SJCRH30 (cell line): ENCODE measurements around the gene FAM234B. TPM values are rescaled to one million over a fixed set of nuclear protein-coding genes. Genes with fewer than 3 reads are reported as not detected.

Experiments used
- DNase-seq, 2 experiments: peaks; one replicate each; pipeline ENCODE4 v3.0.0-alpha.2; 2015 to 2020
- H3K27ac ChIP-seq: fragments of 250-450 bp; sonication (Bioruptor Pico); 2 replicates; pipeline ENCODE4 v1.5.1; 2020; ENCODE audit warnings: mild to moderate bottlenecking, moderate library complexity
- H3K27me3 ChIP-seq: fragments of 250-450 bp; sonication (Bioruptor Pico); 2 replicates; pipeline ENCODE4 v1.5.1; 2020; ENCODE audit warnings: mild to moderate bottlenecking, moderate library complexity
- H3K36me3 ChIP-seq: fragments of 250-450 bp; sonication (Bioruptor Pico); 2 replicates; pipeline ENCODE4 v1.5.1; 2020; ENCODE audit warnings: mild to moderate bottlenecking, moderate library complexity
- H3K4me1 ChIP-seq: fragments of 250-450 bp; sonication (Bioruptor Pico); 2 replicates; pipeline ENCODE4 v1.5.1; 2020; ENCODE audit warnings: mild to moderate bottlenecking, moderate library complexity
- H3K4me3 ChIP-seq: fragments of 250-450 bp; sonication (Bioruptor Pico); 2 replicates; pipeline ENCODE4 v1.5.1; 2020; ENCODE audit warnings: mild to moderate bottlenecking, moderate library complexity
- H3K9me3 ChIP-seq: fragments of 250-450 bp; sonication (Bioruptor Pico); replicated peaks from 2 replicates; pipeline ENCODE4 v1.5.1; 2020; ENCODE audit warnings: mild to moderate bottlenecking, moderate library complexity
- total RNA-seq: library from RNA; depleted of rRNA; stranded (reverse); fragments of >200 nt; shearing (Covaris generic); gene quantifications from 2 replicates; pipeline ENCODE4 v1.2.3, GENCODE V29; 2014

The FAM234B gene
- total RNA-seq, 1 experiment from 2014 or later, result 9.1 TPM

DNA sequence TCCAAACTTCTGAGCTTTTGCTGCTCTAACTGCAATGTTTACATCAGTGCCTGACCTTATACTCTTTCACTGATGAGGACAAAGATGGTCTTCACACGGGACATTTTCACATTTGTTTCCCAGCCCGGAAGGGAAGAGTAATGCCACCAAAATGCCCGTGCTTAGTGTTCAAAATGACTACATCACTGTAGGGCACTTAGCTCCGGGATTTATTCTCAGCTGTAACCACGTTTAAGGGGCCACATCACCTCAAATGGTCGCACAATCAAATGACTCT, 56.4 kb downstream of the FAM234B start:
- peak overlapping the region; percentile 70 for H3K4me3 ChIP-seq
- H3K4me1 ChIP-seq, result peaks cover 39% of the 10 kb centered on the region
- H3K27ac ChIP-seq, result peak overlapping the region; percentile 92
- no peaks in the 10 kb centered on the region for H3K36me3 ChIP-seq
- no peak for DNase-seq
- H3K27me3 ChIP-seq, result no peaks in the 10 kb centered on the region
- no peaks in the 10 kb centered on the region for H3K9me3 ChIP-seq

DNA sequence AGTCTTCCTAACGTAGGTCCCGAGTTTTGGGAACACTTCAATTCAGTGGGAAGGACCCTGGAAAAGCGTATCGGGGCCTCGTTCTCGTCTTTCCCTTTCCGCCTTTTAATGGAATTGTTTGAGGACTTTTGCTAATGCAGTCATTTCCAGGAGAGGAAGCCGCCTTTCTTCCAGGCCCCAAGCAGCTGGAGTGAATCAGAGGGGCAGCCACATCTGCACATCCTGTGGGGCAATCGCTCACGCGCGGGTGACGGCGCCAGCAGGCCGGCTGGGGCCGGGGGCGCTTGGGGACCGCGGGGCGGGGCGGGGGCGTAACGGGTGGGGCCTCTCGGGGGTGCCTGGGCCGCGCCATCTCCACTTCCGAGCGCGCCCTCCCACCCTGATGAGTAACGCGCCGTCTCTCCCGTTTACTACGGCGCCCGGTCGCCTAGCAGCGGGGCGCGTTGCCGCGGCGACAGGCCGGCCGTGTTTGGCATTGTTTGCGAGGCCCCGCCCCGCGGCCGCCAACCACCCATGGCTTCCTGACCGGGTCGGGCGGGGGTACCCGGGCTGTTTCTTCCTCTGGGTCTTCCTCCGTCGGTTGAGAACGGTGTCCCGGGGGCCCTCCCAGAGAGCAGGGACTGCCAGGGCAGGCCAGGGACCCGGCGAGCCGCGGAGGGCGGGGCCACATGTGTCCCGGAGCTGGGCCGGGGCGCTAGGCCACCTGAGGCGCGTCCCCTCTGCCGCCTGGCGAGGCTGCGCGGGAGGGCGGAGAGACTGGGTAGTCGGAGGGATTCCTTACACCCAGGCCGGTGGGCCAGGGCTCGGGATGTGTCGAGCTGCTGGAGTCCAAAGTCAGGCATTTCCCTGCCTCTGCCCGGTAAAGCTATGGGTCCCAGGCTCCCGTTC, 56.9 kb downstream of the FAM234B start:
- DNase-seq, result peak; percentile 89 to 90
- Histone ChIP-seq H3K27ac (peak overlapping the region; percentile 92), H3K4me3 (peak overlapping the region; percentile 70), H3K36me3 (no peaks in the 10 kb centered on the region), H3K4me1 (peaks cover 33% of the 10 kb centered on the region), H3K9me3 (no peaks in the 10 kb centered on the region), H3K27me3 (no peaks in the 10 kb centered on the region)

DNA sequence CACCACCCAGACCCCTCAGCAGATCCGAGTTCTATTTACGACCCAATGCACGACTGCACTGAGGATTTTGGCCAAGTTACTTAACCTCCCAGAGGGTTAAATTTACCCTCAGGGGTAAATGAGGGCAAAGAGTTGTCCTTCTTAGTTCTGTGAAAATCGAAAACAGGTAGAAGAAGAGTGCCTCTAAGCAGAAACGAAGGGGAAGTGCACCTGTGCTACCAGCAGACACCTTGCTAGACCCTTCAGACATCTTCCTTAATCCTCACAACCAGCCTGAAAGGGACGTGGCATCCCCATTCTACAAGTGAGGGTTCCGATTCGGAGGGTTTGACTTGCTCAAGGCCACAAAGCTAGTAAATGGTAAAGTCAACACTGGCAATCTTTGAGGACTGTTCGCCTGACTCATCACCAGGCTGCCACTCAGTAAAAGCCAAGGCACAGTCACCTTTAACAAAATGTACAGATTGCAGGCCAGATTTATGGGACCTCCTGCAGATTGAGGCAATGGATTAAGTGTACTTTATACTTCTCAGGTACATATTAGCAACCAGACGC, 57.7 kb downstream of the FAM234B start:
- peak overlapping the region; percentile 70 for H3K4me3 ChIP-seq
- peak in 1 of 2 experiments; percentile 17 for DNase-seq

DNA sequence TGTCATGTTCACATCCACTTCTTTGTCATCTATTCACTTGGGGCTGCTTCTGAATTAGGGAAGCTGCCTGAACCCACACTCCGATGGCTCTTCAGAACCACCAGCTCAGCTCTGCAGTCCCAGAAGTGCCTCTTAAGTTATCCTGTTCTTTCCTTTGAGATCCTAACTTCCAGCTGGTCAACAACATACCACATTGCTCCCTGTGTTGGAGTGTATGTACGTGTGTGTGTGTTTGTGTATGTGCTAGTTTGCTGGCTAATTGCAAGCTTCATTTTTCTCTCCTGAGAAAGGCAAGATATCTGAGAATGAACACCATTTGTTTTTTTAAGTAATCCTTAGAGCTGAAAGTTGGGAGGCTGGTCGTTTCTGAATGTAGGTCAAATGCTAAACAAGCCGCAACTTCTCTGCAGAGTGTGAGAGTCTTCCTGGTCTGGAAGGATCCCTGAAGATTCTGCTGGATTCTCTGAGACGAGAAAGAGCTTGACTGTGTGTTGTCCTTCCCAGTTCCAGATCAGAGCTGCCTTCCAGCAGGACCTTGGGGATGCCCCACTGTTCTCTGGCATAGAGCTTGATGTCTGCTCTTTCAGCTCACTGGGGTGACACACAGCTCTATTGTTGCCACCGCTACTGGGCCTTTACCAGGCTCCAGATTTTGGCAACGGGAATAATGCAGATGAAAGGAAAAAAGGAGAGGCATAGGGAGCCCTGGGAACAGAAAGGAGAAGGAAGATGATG, 58.4 kb downstream of the FAM234B start:
- H3K9me3 ChIP-seq, result no peaks in the 10 kb centered on the region
- peak in 1 of 2 experiments; percentile 14 for DNase-seq
- H3K4me1 ChIP-seq, result peaks cover 31% of the 10 kb centered on the region
- H3K4me3 ChIP-seq, result no peak overlapping the region
- no peaks in the 10 kb centered on the region for H3K27me3 ChIP-seq
- H3K36me3 ChIP-seq, result no peaks in the 10 kb centered on the region
- H3K27ac ChIP-seq, result no peak overlapping the region

More for the DNA sequence above, 57.7 kb downstream of the FAM234B start:
- no peaks in the 10 kb centered on the region for H3K9me3 ChIP-seq
- peaks cover 33% of the 10 kb centered on the region for H3K4me1 ChIP-seq
- H3K27ac ChIP-seq, result peak overlapping the region; percentile 92
- no peaks in the 10 kb centered on the region for H3K36me3 ChIP-seq
- no peaks in the 10 kb centered on the region for H3K27me3 ChIP-seq

DNA sequence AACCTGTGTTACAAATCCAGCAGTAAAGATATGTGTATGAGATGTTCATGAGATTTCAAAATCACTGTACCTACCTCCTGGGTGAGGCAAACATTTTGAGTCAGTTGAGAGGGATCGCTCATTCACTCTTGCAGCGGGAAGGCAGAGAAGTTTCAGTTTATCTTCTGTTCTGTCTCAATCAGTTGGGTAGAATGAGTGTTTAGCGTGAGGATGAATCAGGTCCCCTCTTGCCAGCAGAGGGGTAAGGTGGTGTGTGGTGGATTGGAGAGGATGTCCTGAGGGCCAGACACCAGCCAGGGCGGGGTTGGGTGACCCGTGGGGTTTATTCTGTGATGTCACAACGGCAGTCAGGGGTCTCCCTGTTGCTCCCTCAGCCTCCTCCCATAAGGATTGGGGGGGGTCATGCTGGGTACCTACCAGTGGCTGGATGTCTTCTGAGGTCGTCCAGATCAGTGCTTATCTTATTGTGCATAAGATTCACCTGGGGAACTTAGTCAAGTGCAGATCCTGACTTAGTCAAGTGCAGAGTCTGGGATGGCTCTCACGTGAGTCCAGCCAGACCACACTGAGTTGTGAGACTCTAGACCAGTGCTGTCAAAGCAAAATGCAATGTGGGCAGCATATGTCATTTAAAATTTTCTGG, 59.3 kb downstream of the FAM234B start, which contains the start of gene GSG1:
TSS of gene GSG1 (minus strand) at position 277 of the 643 bp plus-strand sequence. CDS start at position 122, 155 bp downstream.
- Histone ChIP-seq H3K27ac (no peak within 1 kb of the TSS), H3K4me3 (no peak within 1 kb of the TSS), H3K9me3 (no peaks in the 10 kb centered on the region), H3K27me3 (no peaks in the 10 kb centered on the region), H3K36me3 (no peaks in the 10 kb centered on the region), H3K4me1 (peaks cover 27% of the 10 kb centered on the region)
- no peak for DNase-seq

DNA sequence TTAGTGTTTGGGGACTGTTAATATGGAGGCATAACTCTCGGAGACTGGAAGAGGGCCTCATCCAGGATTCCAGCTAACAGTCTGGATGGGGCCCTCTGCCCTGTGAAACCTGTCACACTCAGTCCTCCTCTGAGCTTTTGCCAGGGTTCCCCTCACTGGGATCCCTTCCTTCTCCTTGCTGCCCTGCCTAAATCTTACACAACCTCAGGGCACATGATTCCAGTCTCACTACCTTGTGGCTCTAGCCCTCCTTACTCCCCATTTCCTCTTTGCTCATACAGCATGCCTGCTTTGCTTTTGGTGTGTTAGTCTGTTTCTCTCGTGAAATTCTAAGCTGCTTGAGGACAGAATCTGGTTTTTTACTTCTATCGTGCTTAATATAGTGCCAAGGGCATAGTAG, 60.2 kb downstream of the FAM234B start:
- Histone ChIP-seq H3K4me1 (peaks cover 18% of the 10 kb centered on the region), H3K27me3 (no peaks in the 10 kb centered on the region), H3K9me3 (0 out of 2 replicates have a peak, but pooled peaks cover 2% of the 10 kb centered on the region), H3K27ac (no peak overlapping the region), H3K36me3 (no peaks in the 10 kb centered on the region), H3K4me3 (no peak overlapping the region)
- DNase-seq, result no peak

DNA sequence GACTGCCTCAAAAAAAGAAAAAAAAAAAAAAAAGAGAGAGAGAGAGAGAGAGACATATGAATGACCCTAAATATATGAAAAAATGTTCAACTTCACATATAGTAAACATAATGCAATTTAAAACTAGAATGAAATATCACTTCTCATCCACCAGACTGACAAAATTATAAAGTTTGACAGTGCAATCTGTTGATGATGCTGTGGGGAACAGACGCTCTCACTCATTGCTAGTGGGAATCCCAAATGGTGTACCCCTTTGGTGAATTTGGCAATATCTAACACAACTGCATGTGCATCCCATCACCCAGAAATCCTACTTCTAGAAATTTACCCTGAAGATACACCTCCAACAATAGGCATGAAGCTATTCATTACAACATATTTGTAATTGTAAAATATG, 61.6 kb downstream of the FAM234B start:
- no peak overlapping the region for H3K27ac ChIP-seq
- H3K4me1 ChIP-seq, result peaks cover 9% of the 10 kb centered on the region
- H3K27me3 ChIP-seq, result no peaks in the 10 kb centered on the region
- no peaks in the 10 kb centered on the region for H3K36me3 ChIP-seq
- DNase-seq, result no peak
- H3K4me3 ChIP-seq, result no peak overlapping the region
- 0 out of 2 replicates have a peak, but pooled peaks cover 3% of the 10 kb centered on the region for H3K9me3 ChIP-seq

DNA sequence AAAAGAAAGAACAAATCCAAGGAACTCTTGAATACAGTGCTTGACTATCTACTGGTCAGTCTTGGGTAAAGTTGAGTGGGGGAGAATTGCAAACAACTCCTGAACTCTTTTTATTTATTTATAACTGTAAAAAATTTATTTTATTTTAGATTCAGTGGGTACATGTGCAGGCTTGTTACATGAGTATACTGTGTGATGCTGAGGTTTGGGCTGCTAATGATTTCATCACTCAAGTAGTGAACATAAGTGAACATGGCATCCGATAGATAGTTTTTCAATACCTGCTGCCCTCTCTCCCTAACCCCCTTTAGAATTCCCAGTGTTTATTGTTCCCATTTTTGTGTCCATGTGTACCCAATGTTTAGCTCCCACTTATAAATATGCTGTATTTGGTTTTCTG, 62.5 kb downstream of the FAM234B start:
- Histone ChIP-seq H3K27ac (no peak overlapping the region), H3K27me3 (no peaks in the 10 kb centered on the region), H3K36me3 (no peaks in the 10 kb centered on the region), H3K4me3 (no peak overlapping the region), H3K9me3 (0 out of 2 replicates have a peak, but pooled peaks cover 3% of the 10 kb centered on the region), H3K4me1 (peaks cover 9% of the 10 kb centered on the region)
- no peak for DNase-seq

DNA sequence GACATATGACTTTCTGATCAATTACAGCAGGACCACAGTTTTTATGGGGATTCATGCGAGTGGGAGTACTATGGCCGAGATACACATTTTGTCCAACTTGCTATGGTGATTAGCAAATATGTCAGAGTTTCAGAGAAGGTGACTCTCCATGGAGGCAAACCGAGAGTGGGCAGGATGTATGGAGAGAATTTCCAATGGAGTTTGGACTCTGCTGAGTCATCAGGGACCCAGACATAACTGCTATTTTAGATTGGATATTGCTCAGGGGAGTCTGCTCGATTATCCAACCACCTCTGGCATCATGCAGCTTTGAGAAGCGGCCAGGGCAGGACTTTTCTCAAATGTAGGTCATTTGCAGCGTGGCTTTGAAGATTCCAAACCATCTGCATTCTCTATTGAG, 68.8 kb downstream of the FAM234B start:
- H3K27ac ChIP-seq, result no peak overlapping the region

DNA sequence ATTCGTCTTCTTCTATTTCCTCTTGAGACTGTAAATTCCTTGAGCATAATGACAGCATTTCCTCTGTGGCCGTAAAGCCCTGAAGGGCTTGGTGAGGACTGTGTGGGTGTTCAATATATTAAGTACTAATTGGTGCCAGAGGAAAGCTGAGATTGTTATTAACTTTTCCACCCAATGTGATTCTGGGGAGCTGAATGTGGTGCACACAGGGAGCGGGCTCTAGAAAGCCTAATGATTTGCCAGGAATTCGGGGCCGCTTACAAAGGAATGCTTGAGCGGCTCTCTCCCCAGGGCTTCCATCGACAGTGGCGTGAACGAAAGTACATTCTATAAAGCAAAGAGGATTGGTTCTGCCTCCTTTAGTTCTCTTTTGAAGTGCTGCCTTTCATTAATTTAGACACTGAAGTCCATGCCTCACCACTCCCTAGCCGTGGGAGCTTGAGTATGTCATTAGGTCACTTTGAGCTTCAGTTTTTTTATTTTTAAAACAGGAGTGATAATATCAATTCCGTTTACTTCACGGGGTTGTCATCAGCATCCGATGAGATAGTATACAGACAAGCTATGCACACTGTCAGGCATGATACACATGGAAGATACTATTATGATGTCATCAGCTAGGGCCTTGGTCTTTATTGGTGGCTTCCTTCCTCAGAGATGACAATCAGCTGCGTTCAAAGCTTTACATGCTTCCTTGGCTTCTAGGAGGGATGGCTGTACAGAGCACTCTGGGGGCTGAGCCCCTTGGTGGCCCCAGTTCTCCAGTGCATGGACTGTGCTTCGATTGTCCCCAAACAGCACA, 70.3 kb downstream of the FAM234B start:
- H3K4me3 ChIP-seq, result no peak overlapping the region
- 0 out of 2 replicates have a peak, but pooled peaks cover under 1% of the 10 kb centered on the region for H3K9me3 ChIP-seq
- no peak for DNase-seq
- no peak overlapping the region for H3K27ac ChIP-seq
- H3K36me3 ChIP-seq, result no peaks in the 10 kb centered on the region
- H3K27me3 ChIP-seq, result no peaks in the 10 kb centered on the region
- peaks cover 12% of the 10 kb centered on the region; the same call in 1 of the 2 replicates for H3K4me1 ChIP-seq

More for the DNA sequence above, 68.8 kb downstream of the FAM234B start:
- 0 out of 2 replicates have a peak, but pooled peaks cover 3% of the 10 kb centered on the region for H3K9me3 ChIP-seq
- H3K4me1 ChIP-seq, result no peaks in the 10 kb centered on the region
- no peak for DNase-seq
- H3K36me3 ChIP-seq, result no peaks in the 10 kb centered on the region
- H3K27me3 ChIP-seq, result no peaks in the 10 kb centered on the region
- no peak overlapping the region for H3K4me3 ChIP-seq

DNA sequence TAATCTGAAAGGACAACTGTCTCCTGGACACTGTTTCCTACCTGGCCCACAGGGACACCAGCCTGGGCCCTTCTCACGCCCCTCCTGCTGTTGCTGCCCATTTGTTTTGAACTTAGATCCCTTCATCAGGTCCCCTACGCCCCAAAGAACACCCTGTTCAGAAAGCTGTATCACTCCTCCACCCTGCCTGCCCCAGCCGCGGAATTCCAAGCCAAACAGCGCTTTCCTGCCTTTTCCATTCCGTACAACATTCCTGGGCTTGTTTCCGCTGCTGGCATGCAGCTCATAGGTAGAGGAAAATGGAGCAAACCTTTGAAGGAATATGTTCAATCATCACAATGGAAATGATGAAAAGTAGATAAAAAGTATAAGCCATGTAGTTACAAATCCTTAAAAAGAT, 72.1 kb downstream of the FAM234B start:
- no peaks in the 10 kb centered on the region for H3K27me3 ChIP-seq
- no peaks in the 10 kb centered on the region for H3K36me3 ChIP-seq
- H3K9me3 ChIP-seq, result no peaks in the 10 kb centered on the region; the same call in 1 of the 2 replicates
- DNase-seq, result no peak
- H3K4me3 ChIP-seq, result no peak overlapping the region
- H3K27ac ChIP-seq, result no peak overlapping the region
- H3K4me1 ChIP-seq, result peaks cover 12% of the 10 kb centered on the region; the same call in 1 of the 2 replicates

DNA sequence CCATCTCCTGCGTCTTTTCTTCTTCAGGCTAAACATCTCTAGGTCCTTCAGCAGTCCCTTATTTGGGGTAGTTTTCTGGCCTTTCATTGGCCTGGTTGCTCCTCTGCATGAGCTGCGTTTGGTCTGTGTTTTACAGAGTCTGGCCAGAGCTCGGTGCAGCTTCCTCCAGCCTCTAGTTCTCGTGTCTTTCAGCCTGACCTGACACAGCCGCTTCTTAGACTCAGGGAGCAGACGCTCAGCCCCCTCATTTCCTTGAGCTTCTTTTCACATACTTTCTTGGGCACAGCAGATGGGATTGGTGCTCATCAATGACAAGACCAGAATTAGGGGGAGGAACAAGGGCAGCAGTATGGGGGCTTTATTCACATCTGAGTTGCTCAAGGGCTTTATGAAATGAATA, 72.8 kb downstream of the FAM234B start:
- DNase-seq, result no peak
- Histone ChIP-seq H3K27ac (no peak overlapping the region), H3K4me3 (no peak overlapping the region), H3K4me1 (peaks cover 12% of the 10 kb centered on the region; the same call in 1 of the 2 replicates), H3K27me3 (no peaks in the 10 kb centered on the region), H3K9me3 (no peaks in the 10 kb centered on the region; the same call in 1 of the 2 replicates), H3K36me3 (no peaks in the 10 kb centered on the region)

DNA sequence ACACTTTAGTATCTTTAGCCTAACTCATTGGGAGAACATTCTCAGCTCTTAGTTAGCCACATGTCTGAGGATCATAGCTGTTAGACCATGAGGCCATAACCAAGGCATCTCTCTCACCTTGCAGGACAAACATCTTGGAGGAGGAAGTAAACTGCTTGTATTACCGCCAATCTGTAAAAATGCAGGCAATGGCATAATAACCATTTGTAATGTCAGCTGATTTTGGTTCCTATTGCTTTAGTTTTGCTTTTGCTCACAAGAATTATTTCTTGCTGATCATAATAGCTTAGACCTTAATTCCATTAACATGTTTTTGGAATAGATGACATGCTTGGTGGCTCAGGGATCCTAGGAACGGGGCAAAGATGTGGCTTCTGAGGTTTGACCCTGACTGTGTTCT, 75.6 kb downstream of the FAM234B start:
- Histone ChIP-seq H3K36me3 (no peaks in the 10 kb centered on the region), H3K27ac (no peak overlapping the region), H3K9me3 (no peaks in the 10 kb centered on the region; the same call in 1 of the 2 replicates), H3K4me3 (no peak overlapping the region), H3K27me3 (no peaks in the 10 kb centered on the region), H3K4me1 (peaks cover 16% of the 10 kb centered on the region)
- DNase-seq, result no peak

DNA sequence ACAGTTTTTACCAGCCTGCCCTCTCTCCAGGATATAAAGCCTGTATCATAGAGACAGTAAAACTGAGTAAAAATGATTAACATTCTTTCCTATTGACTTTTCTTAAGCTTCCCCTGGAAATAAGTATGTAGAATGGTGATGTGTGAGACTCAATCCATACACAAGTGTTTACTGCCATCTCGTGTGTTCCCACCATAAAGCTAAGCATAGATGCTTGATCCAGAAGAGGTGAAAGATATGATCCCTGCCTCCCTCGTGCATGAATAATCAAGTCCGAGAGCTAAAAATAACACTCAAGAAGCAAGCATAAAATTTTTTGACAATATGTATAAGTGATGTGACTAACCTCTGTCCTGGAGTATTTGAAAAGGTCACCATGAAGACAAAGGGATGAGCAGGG, 76.2 kb downstream of the FAM234B start:
- H3K4me1 ChIP-seq, result peaks cover 22% of the 10 kb centered on the region
- no peaks in the 10 kb centered on the region; the same call in 1 of the 2 replicates for H3K9me3 ChIP-seq
- no peaks in the 10 kb centered on the region for H3K36me3 ChIP-seq
- no peak for DNase-seq
- no peak overlapping the region for H3K27ac ChIP-seq
- H3K4me3 ChIP-seq, result no peak overlapping the region
- H3K27me3 ChIP-seq, result no peaks in the 10 kb centered on the region
